ENCODE results near the gene BCL2L15.

DNA sequence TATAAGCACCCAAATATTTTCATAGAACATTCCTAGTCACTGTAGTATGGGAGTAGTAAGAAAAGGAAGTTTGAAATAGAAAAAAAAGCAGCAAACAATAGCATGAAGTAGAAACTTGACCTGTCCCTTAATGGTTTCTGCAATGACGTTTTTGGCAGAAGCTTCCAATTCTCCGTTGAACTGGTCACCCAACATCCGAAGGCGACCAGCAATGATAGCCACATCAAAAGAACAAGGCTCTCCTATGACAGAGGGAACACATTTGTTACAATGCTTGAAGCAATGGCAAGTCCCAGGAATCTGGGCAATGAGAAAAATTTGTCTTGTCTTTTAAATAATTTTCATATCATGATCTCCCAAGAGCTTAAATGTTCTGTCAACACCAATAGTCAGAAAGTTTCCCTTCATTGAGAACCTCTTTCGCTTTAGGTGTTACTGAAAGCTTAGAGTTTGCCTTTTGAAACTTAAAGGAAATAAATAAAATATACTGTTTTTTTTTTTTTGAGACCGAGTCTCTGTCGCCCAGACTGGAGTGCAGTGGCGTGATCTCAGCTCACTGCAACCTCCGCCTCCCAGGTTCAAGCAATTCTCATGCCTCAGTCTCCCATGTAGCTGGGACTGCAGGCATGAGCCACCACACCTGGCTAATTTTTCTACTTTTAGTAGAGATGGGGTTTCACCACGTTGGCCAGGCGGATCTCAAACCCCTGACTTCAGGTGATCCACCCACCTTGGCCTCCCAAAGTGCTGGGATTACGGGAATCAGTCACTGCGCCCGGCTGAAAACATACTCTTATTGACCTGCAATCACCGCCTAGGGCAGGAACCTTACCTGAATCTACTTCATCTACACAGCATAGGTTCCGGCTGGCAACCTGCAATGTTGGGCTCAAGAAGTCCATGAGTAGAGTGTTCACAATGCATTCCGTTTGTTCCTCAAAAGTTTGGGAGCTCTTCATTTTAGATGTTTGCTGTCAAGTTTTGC lies 672 bp downstream of the BCL2L15 start:
- TF ChIP-seq ZSCAN9 (CRISPR knock-in tag; IDR thresholded peaks at IDR 0.05; ENCODE audit: borderline replicate concordance) (no peak), ZFX (CRISPR knock-in tag; IDR thresholded peaks at IDR 0.05; ENCODE audit: low read depth) (no peak), ZNF670 (CRISPR knock-in tag; IDR thresholded peaks at IDR 0.05; ENCODE audit: borderline replicate concordance) (no peak), ZBTB7A (CRISPR knock-in tag; IDR thresholded peaks at IDR 0.05) (no peak), MAX (IDR thresholded peaks at IDR 0.05) (no peak)
- TF ChIP-seq, protein P1, sequence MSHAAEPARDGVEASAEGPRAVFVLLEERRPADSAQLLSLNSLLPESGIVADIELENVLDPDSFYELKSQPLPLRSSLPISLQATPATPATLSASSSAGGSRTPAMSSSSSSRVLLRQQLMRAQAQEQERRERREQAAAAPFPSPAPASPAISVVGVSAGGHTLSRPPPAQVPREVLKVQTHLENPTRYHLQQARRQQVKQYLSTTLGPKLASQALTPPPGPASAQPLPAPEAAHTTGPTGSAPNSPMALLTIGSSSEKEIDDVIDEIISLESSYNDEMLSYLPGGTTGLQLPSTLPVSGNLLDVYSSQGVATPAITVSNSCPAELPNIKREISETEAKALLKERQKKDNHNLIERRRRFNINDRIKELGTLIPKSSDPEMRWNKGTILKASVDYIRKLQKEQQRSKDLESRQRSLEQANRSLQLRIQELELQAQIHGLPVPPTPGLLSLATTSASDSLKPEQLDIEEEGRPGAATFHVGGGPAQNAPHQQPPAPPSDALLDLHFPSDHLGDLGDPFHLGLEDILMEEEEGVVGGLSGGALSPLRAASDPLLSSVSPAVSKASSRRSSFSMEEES (CRISPR knock-in tag; IDR thresholded peaks at IDR 0.05): no peak
- TF ChIP-seq, protein P2, sequence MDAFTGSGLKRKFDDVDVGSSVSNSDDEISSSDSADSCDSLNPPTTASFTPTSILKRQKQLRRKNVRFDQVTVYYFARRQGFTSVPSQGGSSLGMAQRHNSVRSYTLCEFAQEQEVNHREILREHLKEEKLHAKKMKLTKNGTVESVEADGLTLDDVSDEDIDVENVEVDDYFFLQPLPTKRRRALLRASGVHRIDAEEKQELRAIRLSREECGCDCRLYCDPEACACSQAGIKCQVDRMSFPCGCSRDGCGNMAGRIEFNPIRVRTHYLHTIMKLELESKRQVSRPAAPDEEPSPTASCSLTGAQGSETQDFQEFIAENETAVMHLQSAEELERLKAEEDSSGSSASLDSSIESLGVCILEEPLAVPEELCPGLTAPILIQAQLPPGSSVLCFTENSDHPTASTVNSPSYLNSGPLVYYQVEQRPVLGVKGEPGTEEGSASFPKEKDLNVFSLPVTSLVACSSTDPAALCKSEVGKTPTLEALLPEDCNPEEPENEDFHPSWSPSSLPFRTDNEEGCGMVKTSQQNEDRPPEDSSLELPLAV (CRISPR knock-in tag; conservative IDR thresholded peaks at IDR 0.05; ENCODE audit: low read depth): no peak

Measured in HepG2 (cell line).